OCI-LY1 (cell line): ENCODE data around the gene ZNF418.
"Not testable (repeated sequence)": the region's sequence is repeated elsewhere in the genome, so short reads cannot be mapped to it uniquely, and the experiment has no call there.

ENCODE experiments used
- H2AFZ ChIP-seq: fragments of 200-600 bp; sonication (generic), shearing (Covaris generic); 2 replicates; pipeline ENCODE4 v1.6.0; 2014; ENCODE audit warnings: antibody characterized with exemption, mild to moderate bottlenecking, low read length
- H3F3A ChIP-seq: fragments of 200-600 bp; sonication (generic), shearing (Covaris generic); 2 replicates; pipeline ENCODE4 v1.6.0; 2014; ENCODE audit warnings: mild to moderate bottlenecking, antibody characterized with exemption, low read length, moderate library complexity; ENCODE audit not compliant: insufficient read depth
- H3K27ac ChIP-seq: fragments of 200-600 bp; sonication (generic); 2 replicates; pipeline ENCODE4 v1.5.1; 2014; ENCODE audit warnings: low read length, mixed run types, mild to moderate bottlenecking, low read depth; ENCODE audit not compliant: poor library complexity, severe bottlenecking
- H3K27me3 ChIP-seq: fragments of 200-600 bp; sonication (generic); 2 replicates; pipeline ENCODE4 v1.6.0; 2014; ENCODE audit warnings: antibody characterized with exemption, mild to moderate bottlenecking, low read length, moderate library complexity; ENCODE audit not compliant: insufficient read depth
- H3K36me3 ChIP-seq: fragments of 200-600 bp; sonication (generic); 2 replicates; pipeline ENCODE4 v1.6.1; 2014; ENCODE audit warnings: mild to moderate bottlenecking, antibody characterized with exemption, low read length, moderate library complexity, mixed read lengths; ENCODE audit not compliant: insufficient read depth
- H3K4me1 ChIP-seq: fragments of 200-600 bp; sonication (generic); 2 replicates; pipeline ENCODE4 v1.5.1; 2014; ENCODE audit warnings: mild to moderate bottlenecking, low read length, moderate library complexity; ENCODE audit not compliant: insufficient read depth, severe bottlenecking
- H3K4me2 ChIP-seq: fragments of 200-600 bp; sonication (generic), shearing (Covaris generic); 2 replicates; pipeline ENCODE4 v1.6.1; 2014; ENCODE audit warnings: low read length
- H3K4me3 ChIP-seq: fragments of 200-600 bp; sonication (generic); 2 replicates; pipeline ENCODE4 v1.5.1; 2014; ENCODE audit warnings: low read length, low read depth, mild to moderate bottlenecking, mixed read lengths; ENCODE audit not compliant: poor library complexity, severe bottlenecking
- H3K79me2 ChIP-seq: fragments of 200-600 bp; shearing (Covaris generic); 2 replicates; pipeline ENCODE4 v1.6.1; 2016; ENCODE audit warnings: mixed run types, low read length, mixed read lengths; ENCODE audit not compliant: insufficient read depth
- H3K9ac ChIP-seq: fragments of 200-600 bp; sonication (generic), shearing (Covaris generic); 2 replicates; pipeline ENCODE4 v1.6.1; 2014; ENCODE audit warnings: mild to moderate bottlenecking, low read length, mixed read lengths
- H3K9me2 ChIP-seq: fragments of 200-600 bp; sonication (generic), shearing (Covaris generic); 2 replicates; pipeline ENCODE4 v1.6.1; 2014; ENCODE audit warnings: low read depth, mild to moderate bottlenecking, low read length, mixed read lengths
- H3K9me3 ChIP-seq: fragments of 200-600 bp; shearing (Covaris generic); 2 replicates; pipeline ENCODE4 v1.6.1; 2014; ENCODE audit warnings: low read length, mixed read lengths
- H4K20me1 ChIP-seq: fragments of 200-600 bp; sonication (generic), shearing (Covaris generic); 2 replicates; pipeline ENCODE4 v1.6.0; 2016; ENCODE audit warnings: mild to moderate bottlenecking, low read length; ENCODE audit not compliant: insufficient read depth
- EZH2 ChIP-seq: fragments of 200-600 bp; sonication (generic), shearing (Covaris generic); IDR thresholded peaks from 2 replicates; pipeline ENCODE4 v1.8.0; 2017; ENCODE audit warnings: borderline replicate concordance, mixed run types, mild to moderate bottlenecking, antibody characterized with exemption, low read length, moderate library complexity, mixed read lengths
- TF ChIP-seq, protein P1 (sequence below): fragments of 200-600 bp; sonication (generic), shearing (Covaris generic); IDR thresholded peaks from 2 replicates; pipeline ENCODE4 v1.5.1; 2017; ENCODE audit warnings: mild to moderate bottlenecking, antibody characterized with exemption, low read length, moderate library complexity, mixed read lengths

ZNF418 gene

DNA sequence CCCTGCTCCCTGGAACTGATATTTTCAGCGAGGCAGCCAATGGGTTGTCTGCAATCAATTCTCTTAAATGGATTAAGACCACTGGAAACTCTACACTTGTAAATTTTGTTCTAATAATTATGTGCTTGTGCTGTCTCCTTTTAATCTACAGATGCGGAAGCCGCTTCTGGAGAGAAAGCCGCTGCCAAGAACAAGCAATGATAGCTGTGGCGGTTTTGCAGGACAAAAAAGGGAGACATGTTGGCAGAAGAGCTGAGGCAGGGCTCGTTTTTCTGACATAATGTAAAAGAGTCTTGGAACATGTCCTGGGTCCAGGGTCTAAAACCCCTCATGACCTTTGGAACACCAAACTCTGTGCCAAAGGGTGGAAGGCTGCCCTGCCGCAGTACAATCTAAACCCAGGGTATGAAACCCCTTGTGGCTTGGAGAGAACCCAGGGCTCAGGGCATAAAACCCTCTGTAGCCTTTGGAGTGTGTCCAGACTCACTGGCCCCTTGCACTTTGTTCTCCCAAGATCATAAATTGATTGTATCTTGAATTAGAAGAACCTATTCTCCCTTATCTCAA, 31.5 kb downstream of the ZNF418 start:
- peaks cover 35% of the 10 kb centered on the region for H3K36me3 ChIP-seq
- 0 out of 2 replicates have a peak, but pooled peaks cover 4% of the 10 kb centered on the region for H3K9me3 ChIP-seq
- no peak for TF ChIP-seq EZH2
- no peak overlapping the region for H3K4me3 ChIP-seq
- no peak overlapping the region for H2AFZ ChIP-seq
- no peaks in the 10 kb centered on the region for H3K79me2 ChIP-seq
- no peak overlapping the region for H3K9ac ChIP-seq
- no peaks in the 10 kb centered on the region for H3K4me1 ChIP-seq
- no peaks in the 10 kb centered on the region for H3K9me2 ChIP-seq
- no peak overlapping the region for H3K4me2 ChIP-seq
- no peaks in the 10 kb centered on the region for H4K20me1 ChIP-seq
- H3K27me3 ChIP-seq, result no peaks in the 10 kb centered on the region
- no peaks in the 10 kb centered on the region for H3F3A ChIP-seq
- no peak overlapping the region for H3K27ac ChIP-seq

DNA sequence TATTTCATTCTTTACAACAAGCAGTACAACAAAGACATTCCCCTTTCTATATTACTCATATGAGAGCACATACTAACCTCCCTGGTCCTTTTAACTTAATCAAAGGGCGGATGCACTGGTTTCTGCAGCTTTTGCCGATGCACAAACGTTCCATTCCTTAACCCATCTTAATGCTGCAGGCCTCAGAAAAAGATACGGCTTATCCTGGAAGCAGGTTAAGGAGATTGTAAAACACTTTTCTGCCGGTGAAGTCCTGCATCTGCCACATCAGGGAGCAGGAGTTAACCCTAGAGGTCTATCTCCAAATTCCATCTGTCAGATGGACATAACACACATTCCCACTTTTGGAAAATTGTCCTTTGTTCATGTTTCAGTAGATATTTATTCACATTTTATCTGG, 34.9 kb downstream of the ZNF418 start:
- no peaks in the 10 kb centered on the region for H3K4me1 ChIP-seq
- H2AFZ ChIP-seq, result no peak overlapping the region
- TF ChIP-seq, protein P1, sequence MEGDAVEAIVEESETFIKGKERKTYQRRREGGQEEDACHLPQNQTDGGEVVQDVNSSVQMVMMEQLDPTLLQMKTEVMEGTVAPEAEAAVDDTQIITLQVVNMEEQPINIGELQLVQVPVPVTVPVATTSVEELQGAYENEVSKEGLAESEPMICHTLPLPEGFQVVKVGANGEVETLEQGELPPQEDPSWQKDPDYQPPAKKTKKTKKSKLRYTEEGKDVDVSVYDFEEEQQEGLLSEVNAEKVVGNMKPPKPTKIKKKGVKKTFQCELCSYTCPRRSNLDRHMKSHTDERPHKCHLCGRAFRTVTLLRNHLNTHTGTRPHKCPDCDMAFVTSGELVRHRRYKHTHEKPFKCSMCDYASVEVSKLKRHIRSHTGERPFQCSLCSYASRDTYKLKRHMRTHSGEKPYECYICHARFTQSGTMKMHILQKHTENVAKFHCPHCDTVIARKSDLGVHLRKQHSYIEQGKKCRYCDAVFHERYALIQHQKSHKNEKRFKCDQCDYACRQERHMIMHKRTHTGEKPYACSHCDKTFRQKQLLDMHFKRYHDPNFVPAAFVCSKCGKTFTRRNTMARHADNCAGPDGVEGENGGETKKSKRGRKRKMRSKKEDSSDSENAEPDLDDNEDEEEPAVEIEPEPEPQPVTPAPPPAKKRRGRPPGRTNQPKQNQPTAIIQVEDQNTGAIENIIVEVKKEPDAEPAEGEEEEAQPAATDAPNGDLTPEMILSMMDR, result no peak
- no peak for TF ChIP-seq EZH2
- H3K4me2 ChIP-seq, result no peak overlapping the region
- no peaks in the 10 kb centered on the region for H3K79me2 ChIP-seq
- no peak overlapping the region for H3K4me3 ChIP-seq
- H4K20me1 ChIP-seq, result no peaks in the 10 kb centered on the region
- H3K27ac ChIP-seq, result no peak overlapping the region
- H3K9ac ChIP-seq, result no peak overlapping the region
- H3K36me3 ChIP-seq, result peaks cover 16% of the 10 kb centered on the region
- no peaks in the 10 kb centered on the region for H3K27me3 ChIP-seq
- no peaks in the 10 kb centered on the region for H3K9me3 ChIP-seq
- no peaks in the 10 kb centered on the region for H3F3A ChIP-seq
- no peaks in the 10 kb centered on the region for H3K9me2 ChIP-seq

- H3K4me3 ChIP-seq, H3K9me2 ChIP-seq, H2AFZ ChIP-seq, H3K27ac ChIP-seq, H3F3A ChIP-seq, H3K9me3 ChIP-seq, H4K20me1 ChIP-seq, H3K27me3 ChIP-seq, H3K9ac ChIP-seq, H3K4me2 ChIP-seq: not testable (repeated sequence)
- peaks cover 28% of the 10 kb centered on the region for H3K36me3 ChIP-seq
- peaks cover 20% of the 10 kb centered on the region for H3K79me2 ChIP-seq
- H3K4me1 ChIP-seq, result peaks cover 17% of the 10 kb centered on the region
Measured at GRCh38 chr19:57890706-57891105, 44.5 kb downstream of the ZNF418 start.

GRCh38 chr19:57888560-57889231, 46.5 kb downstream of the ZNF418 start, which contains the start of gene ZNF814:
ZNF814 (minus strand) TSS chr19:57889037; CDS start chr19:57888802, 235 bp downstream.
- Histone ChIP-seq H3F3A (no peaks in the 10 kb centered on the region), H2AFZ (no peak within 1 kb of the TSS), H3K4me1 (peaks cover 17% of the 10 kb centered on the region), H3K27me3 (no peaks in the 10 kb centered on the region), H3K79me2 (peaks cover 29% of the 10 kb centered on the region), H3K4me2 (peak within 1 kb of the TSS; percentile 77), H3K9me2 (no peaks in the 10 kb centered on the region), H3K4me3 (peak within 1 kb of the TSS; percentile 95), H3K27ac (peak within 1 kb of the TSS; percentile 17), H4K20me1 (no peaks in the 10 kb centered on the region), H3K9ac (peak within 1 kb of the TSS; percentile 83), H3K9me3 (peaks cover 3% of the 10 kb centered on the region; the same call in 1 of the 2 replicates), H3K36me3 (peaks cover 49% of the 10 kb centered on the region)
- TF ChIP-seq, protein P1, result peak; percentile 35; the same call in 1 of the 2 replicates
- TF ChIP-seq EZH2, result no peak
